ENCODE measurements around the gene RB1.

The RB1 gene

GRCh38 chr13:48506092-48506701 is 202.6 kb downstream of the RB1 start:
- peak; percentile 26 for DNase-seq
- TF ChIP-seq CTCF (IDR thresholded peaks at IDR 0.05; ENCODE audit: low read depth, low read length) = no peak
- H3K36me3 ChIP-seq = no peaks in the 10 kb centered on the region
- no peaks in the 10 kb centered on the region for H3K9me3 ChIP-seq
- H3K4me1 ChIP-seq = no peaks in the 10 kb centered on the region; the same call in 1 of the 2 replicates
- no peaks in the 10 kb centered on the region for H3K27me3 ChIP-seq
- H3K4me3 ChIP-seq (ENCODE audit: low read depth, low read length) = no peak overlapping the region

GRCh38 chr13:48507021-48507420 is 203.5 kb downstream of the RB1 start:
- Histone ChIP-seq H3K4me1 (no peaks in the 10 kb centered on the region; the same call in 1 of the 2 replicates), H3K36me3 (no peaks in the 10 kb centered on the region), H3K4me3 (ENCODE audit: low read depth, low read length) (no peak overlapping the region), H3K9me3 (no peaks in the 10 kb centered on the region), H3K27me3 (no peaks in the 10 kb centered on the region)
- TF ChIP-seq CTCF (IDR thresholded peaks at IDR 0.05; ENCODE audit: low read depth, low read length) = no peak
- DNase-seq = no peak

DNA sequence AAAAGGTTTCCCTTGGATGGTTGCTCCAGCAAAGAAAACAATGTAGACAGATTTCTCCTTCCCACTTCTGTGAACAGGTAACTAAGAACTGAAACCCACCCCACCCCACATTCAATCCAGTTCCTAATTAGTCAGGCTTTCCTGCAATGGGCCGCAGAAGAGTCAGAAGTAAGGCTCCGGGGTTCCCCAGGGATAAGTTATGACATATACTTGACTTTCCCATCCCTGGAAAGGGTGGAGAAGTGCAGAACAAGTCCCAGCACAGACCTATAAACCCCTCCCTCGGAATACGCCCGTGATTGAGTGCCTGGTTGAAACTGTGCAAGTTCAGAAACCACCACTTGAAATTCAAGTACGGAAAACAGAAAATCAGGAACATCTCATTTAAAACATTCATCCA is 204.5 kb downstream of the RB1 start:
- Histone ChIP-seq H3K9me3 (no peaks in the 10 kb centered on the region), H3K27me3 (no peaks in the 10 kb centered on the region), H3K4me1 (no peaks in the 10 kb centered on the region; the same call in 1 of the 2 replicates), H3K36me3 (no peaks in the 10 kb centered on the region), H3K4me3 (ENCODE audit: low read depth, low read length) (no peak overlapping the region)
- no peak for DNase-seq
- no peak for TF ChIP-seq CTCF (IDR thresholded peaks at IDR 0.05; ENCODE audit: low read depth, low read length)

- Histone ChIP-seq H3K4me3 (ENCODE audit: low read depth, low read length) (no peak overlapping the region), H3K36me3 (no peaks in the 10 kb centered on the region), H3K27me3 (no peaks in the 10 kb centered on the region), H3K9me3 (no peaks in the 10 kb centered on the region), H3K4me1 (no peaks in the 10 kb centered on the region; the same call in 1 of the 2 replicates)
- TF ChIP-seq CTCF (IDR thresholded peaks at IDR 0.05; ENCODE audit: low read depth, low read length) = no peak
- no peak for DNase-seq
Measured at GRCh38 chr13:48510698-48511097, 207.1 kb downstream of the RB1 start.

DNA sequence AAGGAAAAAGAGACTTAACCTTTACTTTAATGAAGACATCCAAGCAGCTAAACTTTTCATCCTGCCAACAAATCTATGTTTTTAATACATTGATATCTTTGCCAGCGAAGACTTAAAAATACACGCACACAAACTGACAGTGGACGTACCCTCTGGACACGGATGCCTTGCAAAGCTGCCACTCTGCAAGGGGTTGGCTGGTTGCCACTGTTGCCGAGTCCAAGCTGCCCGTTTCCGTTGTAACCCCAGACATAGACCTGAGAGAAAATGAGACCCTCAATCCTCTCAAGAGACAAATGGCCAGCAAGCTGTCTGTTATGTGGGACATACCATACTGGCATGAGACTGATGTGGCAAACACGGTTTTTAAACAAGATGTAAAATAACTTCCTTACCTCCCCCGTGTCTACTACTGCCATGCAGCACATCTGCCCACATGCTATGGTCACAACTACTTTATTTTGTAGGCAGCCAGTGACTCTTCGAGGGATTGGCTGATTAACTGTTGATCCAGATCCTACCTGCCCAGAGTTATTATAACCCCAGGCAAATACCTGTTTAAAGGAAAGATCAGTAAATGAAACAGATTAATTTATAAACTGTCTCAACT is 208.2 kb downstream of the RB1 start:
- Histone ChIP-seq H3K4me3 (ENCODE audit: low read depth, low read length) (peak overlapping the region; percentile 46), H3K27me3 (no peaks in the 10 kb centered on the region), H3K4me1 (no peaks in the 10 kb centered on the region; the same call in 1 of the 2 replicates), H3K36me3 (no peaks in the 10 kb centered on the region), H3K9me3 (no peaks in the 10 kb centered on the region)
- TF ChIP-seq CTCF (IDR thresholded peaks at IDR 0.05; ENCODE audit: low read depth, low read length) = no peak
- peak; percentile 52 for DNase-seq

DNA sequence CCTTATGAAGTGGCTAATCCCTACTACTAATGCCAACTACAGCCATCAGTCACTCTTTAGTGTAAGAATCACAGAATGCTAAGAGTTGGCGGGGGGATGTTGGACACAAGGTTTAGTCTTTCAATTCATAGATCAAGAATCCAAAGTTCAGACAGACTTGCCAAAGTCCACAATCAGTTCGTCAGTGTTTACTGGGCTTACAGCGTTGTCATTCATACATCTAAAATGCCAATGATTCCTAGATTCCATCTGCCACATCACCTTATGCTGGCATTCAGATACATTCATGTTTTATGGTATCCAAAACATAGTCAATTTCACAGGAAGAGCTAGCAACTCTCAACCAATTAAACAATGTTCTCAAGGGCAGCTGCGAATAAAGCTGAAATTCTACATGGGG is 211.2 kb downstream of the RB1 start:
- no peak for DNase-seq
- H3K36me3 ChIP-seq = no peaks in the 10 kb centered on the region
- no peak for TF ChIP-seq CTCF (IDR thresholded peaks at IDR 0.05; ENCODE audit: low read depth, low read length)
- no peaks in the 10 kb centered on the region for H3K9me3 ChIP-seq
- H3K4me1 ChIP-seq = no peaks in the 10 kb centered on the region; the same call in 1 of the 2 replicates
- no peak overlapping the region for H3K4me3 ChIP-seq (ENCODE audit: low read depth, low read length)
- no peaks in the 10 kb centered on the region for H3K27me3 ChIP-seq
